Activated CD4-positive, alpha-beta T cell treated with anti-CD3 and anti-CD28 coated beads, Interleukin-2, amount 10 ng/mL, durations not matched to agents 24 days and 14 days (primary cell): Measurements from ENCODE around the gene ATP1A3. TPM values are rescaled to one million over a fixed set of nuclear protein-coding genes. Genes with fewer than 3 reads are reported as not detected.
A peak's percentile ranks its signal among the peaks of the same experiment; 100 is the strongest.

Source experiments
- DNase-seq: peaks from one replicate; pipeline ENCODE4 v3.0.0; 2022
- H3K27ac Mint-ChIP-seq: one replicate; pipeline ENCODE4 v1.8.0; 2022; ENCODE audit warnings: mild to moderate bottlenecking, mixed read lengths
- H3K27me3 Mint-ChIP-seq: one replicate; pipeline ENCODE4 v1.8.0; 2022; ENCODE audit warnings: mixed read lengths
- H3K36me3 Mint-ChIP-seq: one replicate; pipeline ENCODE4 v1.8.0; 2022; ENCODE audit warnings: low read depth, mild to moderate bottlenecking, mixed read lengths
- H3K4me1 Mint-ChIP-seq: one replicate; pipeline ENCODE4 v1.8.0; 2021; ENCODE audit warnings: mixed read lengths
- H3K4me3 Mint-ChIP-seq: one replicate; pipeline ENCODE4 v1.8.0; 2022; ENCODE audit warnings: mild to moderate bottlenecking, moderate library complexity, mixed read lengths
- H3K9me3 Mint-ChIP-seq: one replicate; pipeline ENCODE4 v1.8.0; 2021; ENCODE audit warnings: mixed read lengths
- intact Hi-C: fragments of 100-400 bp; cut with micrococcal nuclease; formaldehyde crosslinking; loops from one replicate; pipeline ENCODE4 v1.15.1; 2023
- total RNA-seq: library from RNA; stranded (reverse); gene quantifications from 2 replicates; pipeline ENCODE4 v1.2.3, GENCODE V29; 2022

ATP1A3 gene
- total RNA-seq, 1 donor from 2014 or later, result 0.68 TPM

- H3K36me3 Mint-ChIP-seq, result no peaks in the 10 kb centered on the region
- no peaks in the 10 kb centered on the region for H3K4me1 Mint-ChIP-seq
- no peak overlapping the region for H3K4me3 Mint-ChIP-seq
- DNase-seq, result no peak
- intact Hi-C loops, result no loop called here
- no peak overlapping the region for H3K27ac Mint-ChIP-seq
- H3K9me3 Mint-ChIP-seq, result no peaks in the 10 kb centered on the region
- no peaks in the 10 kb centered on the region for H3K27me3 Mint-ChIP-seq
Measured at GRCh38 chr19:41984961-41985360, 9.1 kb downstream of the ATP1A3 start.

GRCh38 chr19:41981724-41982123 is 12.3 kb downstream of the ATP1A3 start:
- Mint-ChIP-seq H3K27ac (no peak overlapping the region), H3K9me3 (no peaks in the 10 kb centered on the region), H3K4me3 (no peak overlapping the region), H3K27me3 (no peaks in the 10 kb centered on the region), H3K4me1 (no peaks in the 10 kb centered on the region), H3K36me3 (no peaks in the 10 kb centered on the region)
- DNase-seq, result no peak
- intact Hi-C loops, result no loop called here

GRCh38 chr19:41978470-41978869 is 15.6 kb downstream of the ATP1A3 start:
- Mint-ChIP-seq H3K36me3 (no peaks in the 10 kb centered on the region), H3K27ac (no peak overlapping the region), H3K9me3 (no peaks in the 10 kb centered on the region), H3K4me3 (no peak overlapping the region), H3K4me1 (no peaks in the 10 kb centered on the region), H3K27me3 (no peaks in the 10 kb centered on the region)
- DNase-seq, result no peak
- intact Hi-C loops, result no loop called here

- intact Hi-C loops, result no loop called here
- no peak overlapping the region for H3K4me3 Mint-ChIP-seq
- H3K9me3 Mint-ChIP-seq, result no peaks in the 10 kb centered on the region
- DNase-seq, result no peak
- no peaks in the 10 kb centered on the region for H3K4me1 Mint-ChIP-seq
- no peaks in the 10 kb centered on the region for H3K27me3 Mint-ChIP-seq
- H3K36me3 Mint-ChIP-seq, result no peaks in the 10 kb centered on the region
- no peak overlapping the region for H3K27ac Mint-ChIP-seq
Measured at GRCh38 chr19:41977916-41978315, 16.1 kb downstream of the ATP1A3 start.

GRCh38 chr19:41974652-41975051 is 19.4 kb downstream of the ATP1A3 start:
- Mint-ChIP-seq H3K27me3 (no peaks in the 10 kb centered on the region), H3K36me3 (no peaks in the 10 kb centered on the region), H3K9me3 (no peaks in the 10 kb centered on the region), H3K27ac (no peak overlapping the region), H3K4me1 (no peaks in the 10 kb centered on the region), H3K4me3 (no peak overlapping the region)
- no peak for DNase-seq
- intact Hi-C loops, result no loop called here

GRCh38 chr19:41971363-41971762 is 22.7 kb downstream of the ATP1A3 start:
- H3K36me3 Mint-ChIP-seq, result no peaks in the 10 kb centered on the region
- no peaks in the 10 kb centered on the region for H3K9me3 Mint-ChIP-seq
- no peak for DNase-seq
- no peaks in the 10 kb centered on the region for H3K4me1 Mint-ChIP-seq
- no peak overlapping the region for H3K27ac Mint-ChIP-seq
- no peak overlapping the region for H3K4me3 Mint-ChIP-seq
- H3K27me3 Mint-ChIP-seq, result peaks cover 2% of the 10 kb centered on the region
- intact Hi-C loops, result no loop called here

GRCh38 chr19:41969772-41970458 is 24.1 kb downstream of the ATP1A3 start:
- intact Hi-C loops, result no loop called here
- no peaks in the 10 kb centered on the region for H3K36me3 Mint-ChIP-seq
- peaks cover 4% of the 10 kb centered on the region for H3K27me3 Mint-ChIP-seq

GRCh38 chr19:41968751-41969595 is 25.1 kb downstream of the ATP1A3 start:
- intact Hi-C loops, result no loop called here

More at GRCh38 chr19:41969772-41970458, 24.1 kb downstream of the ATP1A3 start:
- Mint-ChIP-seq H3K27ac (no peak overlapping the region), H3K4me3 (no peak overlapping the region), H3K4me1 (no peaks in the 10 kb centered on the region), H3K9me3 (no peaks in the 10 kb centered on the region)
- DNase-seq, result no peak

GRCh38 chr19:41967054-41967783 is 26.8 kb downstream of the ATP1A3 start:
- H3K4me1 Mint-ChIP-seq, result no peaks in the 10 kb centered on the region
- intact Hi-C loops, result no loop called here
- H3K27ac Mint-ChIP-seq, result no peak overlapping the region
- DNase-seq, result no peak
- no peaks in the 10 kb centered on the region for H3K9me3 Mint-ChIP-seq
- H3K27me3 Mint-ChIP-seq, result peaks cover 4% of the 10 kb centered on the region
- H3K4me3 Mint-ChIP-seq, result no peak overlapping the region
- no peaks in the 10 kb centered on the region for H3K36me3 Mint-ChIP-seq

More at GRCh38 chr19:41968751-41969595, 25.1 kb downstream of the ATP1A3 start:
- H3K27me3 Mint-ChIP-seq, result peaks cover 4% of the 10 kb centered on the region
- no peaks in the 10 kb centered on the region for H3K9me3 Mint-ChIP-seq
- DNase-seq, result no peak
- H3K4me3 Mint-ChIP-seq, result no peak overlapping the region
- no peaks in the 10 kb centered on the region for H3K4me1 Mint-ChIP-seq
- no peak overlapping the region for H3K27ac Mint-ChIP-seq
- H3K36me3 Mint-ChIP-seq, result no peaks in the 10 kb centered on the region

GRCh38 chr19:41965106-41965505 is 28.9 kb downstream of the ATP1A3 start:
- intact Hi-C loops, result no loop called here
- Mint-ChIP-seq H3K9me3 (no peaks in the 10 kb centered on the region), H3K27me3 (peaks cover 4% of the 10 kb centered on the region), H3K36me3 (no peaks in the 10 kb centered on the region), H3K4me1 (no peaks in the 10 kb centered on the region), H3K27ac (no peak overlapping the region), H3K4me3 (no peak overlapping the region)
- no peak for DNase-seq

GRCh38 chr19:41960973-41961372 is 33.1 kb downstream of the ATP1A3 start:
- no peak overlapping the region for H3K27ac Mint-ChIP-seq
- no peaks in the 10 kb centered on the region for H3K9me3 Mint-ChIP-seq
- DNase-seq, result no peak
- peaks cover 14% of the 10 kb centered on the region for H3K4me1 Mint-ChIP-seq
- no peak overlapping the region for H3K4me3 Mint-ChIP-seq
- H3K27me3 Mint-ChIP-seq, result peaks cover 2% of the 10 kb centered on the region
- intact Hi-C loops, result no loop called here
- no peaks in the 10 kb centered on the region for H3K36me3 Mint-ChIP-seq

- H3K27ac Mint-ChIP-seq, result peak within 1 kb of the TSS; percentile 92
- peak within 1 kb of the TSS; percentile 89 for H3K4me3 Mint-ChIP-seq
- no peaks in the 10 kb centered on the region for H3K27me3 Mint-ChIP-seq
- intact Hi-C loops, result loop anchor here (1.0 kb wide), 4 partner anchors 14 to 99 kb away; partner anchors contain the start of gene RPS19
- H3K4me1 Mint-ChIP-seq, result peaks cover 14% of the 10 kb centered on the region
- no peaks in the 10 kb centered on the region for H3K36me3 Mint-ChIP-seq
- no peaks in the 10 kb centered on the region for H3K9me3 Mint-ChIP-seq
- DNase-seq, result peak; percentile 97
Measured at GRCh38 chr19:41959056-41960053, 34.7 kb downstream of the ATP1A3 start, which contains the start of gene RABAC1. Gene RABAC1 (minus strand): TSS chr19:41959321. CDS start chr19:41959292, 29 bp downstream.
